ENCODE results near the gene EIF3I. TPM values are rescaled to one million over a fixed set of nuclear protein-coding genes. Genes with fewer than 3 reads are reported as not detected.

The EIF3I gene
- 100 to 1,000 TPM; 107 to 126 (median 110) TPM for total RNA-seq
- total RNA-seq (2013), result 129 TPM

DNA sequence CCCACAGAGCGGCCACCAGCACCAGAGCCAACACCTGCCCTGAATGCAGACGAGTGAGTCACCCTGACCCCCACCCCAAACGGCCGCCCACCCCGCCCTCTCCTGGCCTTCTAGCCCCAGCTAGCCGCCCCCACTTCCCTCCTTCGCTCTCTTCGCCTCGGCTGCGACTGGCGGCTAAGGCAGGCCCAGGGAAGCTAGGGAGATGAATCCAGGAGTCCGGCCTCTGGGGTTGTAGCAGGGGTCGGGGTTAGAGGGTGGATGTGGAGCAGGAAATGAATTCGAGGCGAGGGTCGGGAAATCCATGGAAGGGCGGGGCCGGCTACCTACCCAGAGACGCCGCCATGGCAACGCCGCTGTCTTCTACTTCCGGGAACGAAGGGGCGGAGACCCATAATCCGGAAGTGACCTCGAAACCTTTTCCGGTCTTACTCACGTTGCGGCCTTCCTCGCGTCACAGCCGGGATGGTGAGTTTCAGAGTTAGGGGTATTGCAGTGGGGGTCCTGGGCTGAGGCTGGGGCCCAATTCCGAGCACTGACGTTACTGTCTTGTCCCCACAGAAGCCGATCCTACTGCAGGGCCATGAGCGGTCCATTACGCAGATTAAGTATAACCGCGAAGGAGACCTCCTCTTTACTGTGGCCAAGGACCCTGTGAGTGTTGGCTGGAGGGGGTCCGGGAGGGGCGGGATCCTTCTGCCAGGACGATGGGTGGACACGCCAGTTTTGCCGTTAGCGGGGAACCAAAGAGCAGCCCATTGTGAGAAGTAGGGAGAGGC, at the start of gene EIF3I, which contains the start of gene TMEM234:
EIF3I (plus strand) TSS at position 428 of the 776 bp plus-strand sequence; CDS start at position 463, 35 bp downstream.
TMEM234 (minus strand) TSS at position 374 of the 776 bp plus-strand sequence; CDS start at position 343, 31 bp downstream.
- Histone ChIP-seq H3K4me1 (ENCODE audit: control insufficient read depth, insufficient read depth, low read length) (peaks cover 30% of the 10 kb centered on the region), H3K27me3 (ENCODE audit: control insufficient read depth, insufficient read depth, low read length) (no peaks in the 10 kb centered on the region), H3K4me3 (ENCODE audit: low read length) (peak within 1 kb of the TSS; percentile 54), H3K27ac (ENCODE audit: low read length) (peak within 1 kb of the TSS; percentile 82), H3K9me3 (ENCODE audit: control insufficient read depth, insufficient read depth, low read length) (no peaks in the 10 kb centered on the region), H3K36me3 (ENCODE audit: control insufficient read depth, insufficient read depth, low read length) (peaks cover 32% of the 10 kb centered on the region)
- intact Hi-C loops (cut with micrococcal nuclease), result loop anchor here (1.0 to 5.0 kb wide), 3 partner anchors 21 to 115 kb away; partner anchors contain the start of genes MARCKSL1 and TXLNA
- DNase-seq (peak; percentile 86 to 97), ATAC-seq (peak; percentile 89 to 96 (median 93))
- H3K4me1 Mint-ChIP-seq, result peaks cover 20 to 29% of the 10 kb centered on the region in 2 donors
- H3K9me3 Mint-ChIP-seq, result no peaks in the 10 kb centered on the region
- TF ChIP-seq, protein P1, sequence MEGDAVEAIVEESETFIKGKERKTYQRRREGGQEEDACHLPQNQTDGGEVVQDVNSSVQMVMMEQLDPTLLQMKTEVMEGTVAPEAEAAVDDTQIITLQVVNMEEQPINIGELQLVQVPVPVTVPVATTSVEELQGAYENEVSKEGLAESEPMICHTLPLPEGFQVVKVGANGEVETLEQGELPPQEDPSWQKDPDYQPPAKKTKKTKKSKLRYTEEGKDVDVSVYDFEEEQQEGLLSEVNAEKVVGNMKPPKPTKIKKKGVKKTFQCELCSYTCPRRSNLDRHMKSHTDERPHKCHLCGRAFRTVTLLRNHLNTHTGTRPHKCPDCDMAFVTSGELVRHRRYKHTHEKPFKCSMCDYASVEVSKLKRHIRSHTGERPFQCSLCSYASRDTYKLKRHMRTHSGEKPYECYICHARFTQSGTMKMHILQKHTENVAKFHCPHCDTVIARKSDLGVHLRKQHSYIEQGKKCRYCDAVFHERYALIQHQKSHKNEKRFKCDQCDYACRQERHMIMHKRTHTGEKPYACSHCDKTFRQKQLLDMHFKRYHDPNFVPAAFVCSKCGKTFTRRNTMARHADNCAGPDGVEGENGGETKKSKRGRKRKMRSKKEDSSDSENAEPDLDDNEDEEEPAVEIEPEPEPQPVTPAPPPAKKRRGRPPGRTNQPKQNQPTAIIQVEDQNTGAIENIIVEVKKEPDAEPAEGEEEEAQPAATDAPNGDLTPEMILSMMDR (IDR thresholded peaks at IDR 0.05), result no peak
- H3K36me3 Mint-ChIP-seq, result no peaks in the 10 kb centered on the region
- H3K27ac Mint-ChIP-seq, result peak within 1 kb of the TSS; percentile 92 to 96
- WGBS (ENCODE audit: insufficient coverage), result under 1% methylated on average over 41 of the region's 46 CpGs
- H3K27me3 Mint-ChIP-seq (ENCODE audit: low read depth in 2 of 2), result no peaks in the 10 kb centered on the region
- H3K4me3 Mint-ChIP-seq, result peak within 1 kb of the TSS; percentile 92

DNA sequence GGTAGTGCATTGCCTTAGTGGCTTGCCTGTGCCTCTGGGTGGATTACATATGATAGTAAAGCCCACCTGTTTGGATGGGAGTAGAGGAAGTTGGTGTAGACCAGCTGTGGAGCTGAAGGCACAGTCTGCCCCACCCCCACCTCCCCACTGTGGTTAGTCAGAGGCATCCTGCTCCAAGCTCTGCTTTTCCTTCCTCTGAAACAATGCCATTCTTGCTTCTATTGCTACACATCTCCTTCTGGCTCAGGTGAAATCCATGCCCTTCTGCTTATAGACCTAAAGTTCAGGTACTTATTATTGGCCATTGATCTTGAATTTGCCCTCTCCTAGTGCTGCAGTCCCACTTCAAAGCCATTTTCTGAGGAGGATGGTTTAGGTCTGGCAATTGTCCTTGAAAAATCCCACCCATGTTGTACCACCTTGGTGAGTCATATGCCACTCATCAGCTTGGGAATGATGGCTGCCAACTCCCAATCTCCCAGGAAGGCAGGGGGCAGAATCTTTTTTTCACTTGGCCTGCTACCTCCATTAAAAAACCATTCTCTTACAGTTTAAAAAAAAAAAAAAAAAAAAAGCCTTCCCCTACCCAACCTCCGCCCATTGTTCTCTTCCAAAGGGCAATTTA, 49.5 kb upstream of the EIF3I start:
- peaks cover 43% of the 10 kb centered on the region for H3K36me3 ChIP-seq (ENCODE audit: control insufficient read depth, insufficient read depth, low read length)
- H3K36me3 Mint-ChIP-seq, result peaks cover 9% of the 10 kb centered on the region

DNA sequence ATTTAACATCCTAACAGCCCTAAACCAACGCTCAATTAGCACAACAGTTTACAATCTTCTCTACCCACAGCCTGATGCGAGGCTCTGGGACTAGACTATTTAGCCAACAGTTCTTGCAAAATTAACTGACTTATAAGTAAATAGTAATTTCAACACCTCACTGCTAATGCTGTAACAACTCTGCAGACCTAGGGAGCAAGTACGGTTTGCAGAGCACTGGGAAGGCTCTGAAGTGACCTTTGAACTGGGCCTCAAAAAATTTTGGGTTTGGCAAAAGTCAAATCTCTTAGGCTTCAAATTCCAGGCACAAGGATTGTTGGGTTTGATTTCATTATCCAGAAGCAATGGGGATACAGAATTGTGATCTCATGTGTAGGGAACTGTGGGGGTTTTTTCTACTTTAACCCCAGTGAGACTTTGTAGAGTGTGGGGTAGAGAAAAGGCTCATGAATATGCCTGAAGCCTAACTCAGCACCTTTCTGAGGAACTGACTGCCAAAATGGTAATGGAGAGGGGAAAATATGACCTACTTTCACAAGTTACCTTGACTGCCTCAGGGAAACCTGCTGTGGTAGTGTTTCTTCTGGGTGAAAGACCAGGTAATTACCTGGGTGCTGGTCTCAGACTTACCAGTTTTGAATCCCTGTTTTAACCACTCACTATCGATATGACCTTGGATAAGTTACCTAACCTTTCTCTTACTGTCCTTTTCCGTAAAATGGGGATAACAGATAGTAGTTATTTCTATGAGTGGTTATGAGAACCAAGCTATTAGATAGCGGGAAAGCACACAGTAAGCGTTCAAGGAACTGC, 43.6 kb upstream of the EIF3I start:
- intact Hi-C loops (cut with micrococcal nuclease), result loop anchor here (1.0 to 5.0 kb wide), 3 partner anchors 23 to 71 kb away; partner anchors contain the start of genes EIF3I, KPNA6 and TMEM234
- Histone ChIP-seq H3K4me3 (ENCODE audit: low read length) (no peak overlapping the region), H3K4me1 (ENCODE audit: control insufficient read depth, insufficient read depth, low read length) (peaks cover 28% of the 10 kb centered on the region), H3K36me3 (ENCODE audit: control insufficient read depth, insufficient read depth, low read length) (peaks cover under 1% of the 10 kb centered on the region), H3K9me3 (ENCODE audit: control insufficient read depth, insufficient read depth, low read length) (no peaks in the 10 kb centered on the region), H3K27me3 (ENCODE audit: control insufficient read depth, insufficient read depth, low read length) (no peaks in the 10 kb centered on the region), H3K27ac (ENCODE audit: low read length) (peak overlapping the region; percentile 80)
- Mint-ChIP-seq H3K27ac (peak overlapping the region; percentile 95 to 98), H3K36me3 (no peaks in the 10 kb centered on the region), H3K9me3 (no peaks in the 10 kb centered on the region), H3K4me1 (peaks cover 33 to 35% of the 10 kb centered on the region in 2 donors), H3K4me3 (peak overlapping the region; percentile 95), H3K27me3 (ENCODE audit: low read depth in 2 of 2) (no peaks in the 10 kb centered on the region)
- WGBS (ENCODE audit: insufficient coverage), result 91% methylated on average over 5 of the region's 7 CpGs
- ATAC-seq, result no peak
- TF ChIP-seq, protein P1 (IDR thresholded peaks at IDR 0.05), result no peak
- no peak for DNase-seq

More for the DNA sequence above, 49.5 kb upstream of the EIF3I start:
- H3K27ac Mint-ChIP-seq, result no peak overlapping the region
- H3K27me3 ChIP-seq (ENCODE audit: control insufficient read depth, insufficient read depth, low read length), result no peaks in the 10 kb centered on the region
- ATAC-seq (no peak), DNase-seq (no peak)
- TF ChIP-seq, protein P1 (IDR thresholded peaks at IDR 0.05), result no peak
- H3K27me3 Mint-ChIP-seq (ENCODE audit: low read depth in 2 of 2), result no peaks in the 10 kb centered on the region
- no peaks in the 10 kb centered on the region for H3K9me3 ChIP-seq (ENCODE audit: control insufficient read depth, insufficient read depth, low read length)
- no peak overlapping the region for H3K4me3 ChIP-seq (ENCODE audit: low read length)
- H3K4me1 Mint-ChIP-seq, result peaks cover 0 to 5% of the 10 kb centered on the region in 2 donors
- no peak overlapping the region for H3K27ac ChIP-seq (ENCODE audit: low read length)
- no peak overlapping the region for H3K4me3 Mint-ChIP-seq
- intact Hi-C loops (cut with micrococcal nuclease), result no loop called here
- no peaks in the 10 kb centered on the region for H3K4me1 ChIP-seq (ENCODE audit: control insufficient read depth, insufficient read depth, low read length)
- H3K9me3 Mint-ChIP-seq, result no peaks in the 10 kb centered on the region
- 90% methylated on average over 1 of the region's 1 CpG for WGBS (ENCODE audit: insufficient coverage)

Data from natural killer cell (primary cell).